Measurements from ENCODE around the gene LRRC8C.
A peak's percentile ranks its signal among the peaks of the same experiment; 100 is the strongest.
"Not testable (repeated sequence)": the region's sequence is repeated elsewhere in the genome, so short reads cannot be mapped to it uniquely, and the experiment has no call there.

LRRC8C gene

DNA sequence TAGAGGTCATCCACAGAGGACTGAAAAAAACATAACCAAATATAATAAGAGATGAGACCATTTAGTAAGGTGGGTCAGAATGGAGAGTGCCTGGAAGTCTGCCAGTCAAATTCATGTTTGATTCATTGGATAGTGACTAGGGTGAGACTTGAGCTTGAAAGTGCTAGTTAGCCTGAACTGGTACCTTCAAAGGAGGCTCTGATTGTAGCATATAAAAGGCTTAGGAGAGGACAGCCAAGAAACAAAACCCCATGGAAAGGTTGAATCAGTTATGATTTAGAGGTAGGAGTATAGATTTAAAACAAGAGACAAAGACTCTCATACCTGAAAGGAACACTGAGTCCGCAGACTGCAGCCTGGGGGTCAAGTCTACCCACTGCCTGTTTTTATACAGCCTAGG lies 44.4 kb upstream of the LRRC8C start:
- H3K23ac ChIP-seq (ENCODE audit: low read length), result no peak overlapping the region
- H3K4me1 ChIP-seq (ENCODE audit: control insufficient read depth in 1 of 2, insufficient read depth in 2 of 2, low read length in 2 of 2), result peaks cover 6 to 10% of the 10 kb centered on the region in 2 experiments
- no peak overlapping the region for H2BK120ac ChIP-seq (ENCODE audit: insufficient read depth, low read length, poor library complexity)
- H3K4me3 ChIP-seq (ENCODE audit: low read depth, low read length), result no peak overlapping the region
- no peak overlapping the region for H3K18ac ChIP-seq (ENCODE audit: low read length)
- no peaks in the 10 kb centered on the region for H3K27me3 ChIP-seq (ENCODE audit: insufficient read depth, low read length)
- no peak overlapping the region for H4K91ac ChIP-seq (ENCODE audit: low read depth, low read length)
- no peak overlapping the region for H4K8ac ChIP-seq (ENCODE audit: low read depth, low read length)
- no peak overlapping the region for H2AK5ac ChIP-seq (ENCODE audit: low read length)
- no peaks in the 10 kb centered on the region for H3K79me1 ChIP-seq (ENCODE audit: low read length)
- no CpG with 5 or more reads among the region's 1 CpG for WGBS (ENCODE audit: extremely low coverage, insufficient coverage, insufficient read length)
- H3K9me3 ChIP-seq (ENCODE audit: insufficient read depth, low read depth, low read length), result no peaks in the 10 kb centered on the region
- no peak for DNase-seq
- no peak overlapping the region for H3K27ac ChIP-seq (ENCODE audit: low read depth, low read length)
- no peak overlapping the region for H3K14ac ChIP-seq (ENCODE audit: low read length)
- H3K9ac ChIP-seq (ENCODE audit: low read length), result no peak overlapping the region
- H2BK12ac ChIP-seq (ENCODE audit: low read length), result no peak overlapping the region
- no peaks in the 10 kb centered on the region for H3K36me3 ChIP-seq (ENCODE audit: control insufficient read depth in 1 of 2, insufficient read depth in 2 of 2, low read length in 2 of 2)
- no peak overlapping the region for H3K4me2 ChIP-seq (ENCODE audit: low read length)
- no peak overlapping the region for H3K4ac ChIP-seq (ENCODE audit: low read depth, low read length)
- H3K79me2 ChIP-seq (ENCODE audit: control insufficient read depth, insufficient read depth, low read length, poor library complexity), result no peaks in the 10 kb centered on the region
- H2BK5ac ChIP-seq (ENCODE audit: low read depth, low read length, poor library complexity), result no peak overlapping the region
- no peak overlapping the region for H2AFZ ChIP-seq (ENCODE audit: insufficient read depth, low read length, poor library complexity)
- no peak overlapping the region for H4K12ac ChIP-seq (ENCODE audit: low read depth, low read length)

DNA sequence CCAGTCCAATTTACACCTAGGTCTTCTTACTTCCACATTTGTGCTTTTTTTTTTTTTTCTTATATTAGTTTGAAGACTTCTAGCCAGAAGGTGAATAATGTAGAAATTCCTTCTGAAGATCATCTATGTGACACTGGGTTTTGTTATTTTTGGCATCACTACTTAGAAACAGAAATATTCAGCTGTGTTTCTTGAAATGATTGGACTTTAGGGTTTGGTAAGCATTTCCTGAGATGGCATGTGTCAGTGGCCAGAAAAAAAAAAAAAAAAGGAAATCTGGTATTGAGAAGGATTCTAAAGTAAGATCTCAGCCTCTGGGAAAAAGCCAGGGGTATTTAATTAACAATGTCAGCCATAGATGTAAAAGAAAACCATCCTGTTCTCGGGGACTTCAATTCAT lies 43.4 kb upstream of the LRRC8C start:
- WGBS (ENCODE audit: extremely low coverage, insufficient coverage, insufficient read length), result no CpG with 5 or more reads among the region's 1 CpG
- Histone ChIP-seq H3K36me3 (ENCODE audit: control insufficient read depth in 1 of 2, insufficient read depth in 2 of 2, low read length in 2 of 2) (no peaks in the 10 kb centered on the region), H3K4me2 (ENCODE audit: low read length) (no peak overlapping the region), H3K4me1 (ENCODE audit: control insufficient read depth in 1 of 2, insufficient read depth in 2 of 2, low read length in 2 of 2) (peaks cover 6 to 10% of the 10 kb centered on the region in 2 experiments), H3K4ac (ENCODE audit: low read depth, low read length) (no peak overlapping the region), H4K91ac (ENCODE audit: low read depth, low read length) (no peak overlapping the region), H3K23ac (ENCODE audit: low read length) (no peak overlapping the region), H3K18ac (ENCODE audit: low read length) (no peak overlapping the region), H3K27me3 (ENCODE audit: insufficient read depth, low read length) (no peaks in the 10 kb centered on the region), H2AK5ac (ENCODE audit: low read length) (no peak overlapping the region), H2BK12ac (ENCODE audit: low read length) (no peak overlapping the region), H2AFZ (ENCODE audit: insufficient read depth, low read length, poor library complexity) (no peak overlapping the region), H3K9ac (ENCODE audit: low read length) (no peak overlapping the region), H2BK5ac (ENCODE audit: low read depth, low read length, poor library complexity) (no peak overlapping the region), H3K4me3 (ENCODE audit: low read depth, low read length) (no peak overlapping the region), H4K8ac (ENCODE audit: low read depth, low read length) (no peak overlapping the region), H3K79me2 (ENCODE audit: control insufficient read depth, insufficient read depth, low read length, poor library complexity) (no peaks in the 10 kb centered on the region), H2BK120ac (ENCODE audit: insufficient read depth, low read length, poor library complexity) (no peak overlapping the region), H3K79me1 (ENCODE audit: low read length) (no peaks in the 10 kb centered on the region), H4K12ac (ENCODE audit: low read depth, low read length) (no peak overlapping the region), H3K27ac (ENCODE audit: low read depth, low read length) (no peak overlapping the region), H3K9me3 (ENCODE audit: insufficient read depth, low read depth, low read length) (no peaks in the 10 kb centered on the region), H3K14ac (ENCODE audit: low read length) (no peak overlapping the region)
- peak in 1 of 2 donors; percentile 81 for DNase-seq

DNA sequence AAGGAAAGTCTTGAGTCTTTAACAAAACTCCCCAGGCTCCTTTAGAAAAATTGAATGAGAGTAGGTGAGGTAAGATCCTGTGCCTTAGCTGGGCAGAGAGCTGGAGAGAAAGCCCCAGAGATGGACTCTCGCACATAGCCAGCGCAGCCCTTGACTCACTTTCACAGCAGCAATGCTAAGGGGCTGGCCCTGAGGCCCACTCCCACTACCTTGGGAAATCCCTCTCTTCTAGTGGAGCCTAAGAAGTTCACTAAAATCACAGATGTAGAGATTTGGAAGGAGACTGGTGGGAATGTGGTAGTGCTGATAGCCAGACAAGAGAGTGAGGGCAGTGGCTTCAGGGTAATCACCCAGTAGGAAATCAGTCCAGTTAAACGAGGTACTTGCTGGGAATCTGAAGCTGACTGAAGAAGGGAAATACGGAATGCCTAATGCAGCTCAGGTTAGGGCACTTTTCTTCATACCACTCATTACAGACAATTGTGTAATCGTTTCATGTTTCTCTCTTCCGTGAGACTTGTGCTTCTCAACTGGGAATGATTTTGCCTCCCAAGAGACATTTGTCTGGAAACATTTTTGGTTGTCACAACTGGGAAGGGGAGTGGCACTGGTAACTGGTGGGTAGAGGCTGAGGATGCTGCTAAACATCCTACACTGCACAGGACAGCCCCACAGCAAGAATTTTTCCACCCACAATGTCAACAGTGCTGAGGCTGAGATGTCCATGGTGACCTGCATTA lies 42.4 kb upstream of the LRRC8C start:
- WGBS (ENCODE audit: extremely low coverage, insufficient coverage, insufficient read length), result no CpG with 5 or more reads among the region's 6 CpGs

DNA sequence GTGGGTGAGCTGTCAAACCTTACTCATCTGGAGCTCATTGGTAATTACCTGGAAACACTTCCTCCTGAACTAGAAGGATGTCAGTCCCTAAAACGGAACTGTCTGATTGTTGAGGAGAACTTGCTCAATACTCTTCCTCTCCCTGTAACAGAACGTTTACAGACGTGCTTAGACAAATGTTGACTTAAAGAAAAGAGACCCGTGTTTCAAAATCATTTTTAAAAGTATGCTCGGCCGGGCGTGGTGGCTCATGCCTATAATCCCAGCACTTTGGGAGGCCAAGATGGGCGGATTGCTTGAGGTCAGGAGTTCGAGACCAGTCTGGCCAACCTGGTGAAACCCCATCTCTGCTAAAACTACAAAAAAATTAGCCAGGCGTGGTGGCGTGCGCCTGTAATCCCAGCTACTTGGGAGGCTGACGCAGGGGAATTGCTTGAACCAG lies 40.0 kb upstream of the LRRC8C start:
- WGBS (ENCODE audit: extremely low coverage, insufficient coverage, insufficient read length), result no CpG with 5 or more reads among the region's 13 CpGs
- not testable (repeated sequence) for H2BK120ac ChIP-seq (ENCODE audit: insufficient read depth, low read length, poor library complexity)

More for the DNA sequence above, 42.4 kb upstream of the LRRC8C start:
- Histone ChIP-seq H4K91ac (ENCODE audit: low read depth, low read length) (no peak overlapping the region), H4K8ac (ENCODE audit: low read depth, low read length) (no peak overlapping the region), H3K14ac (ENCODE audit: low read length) (no peak overlapping the region), H2AFZ (ENCODE audit: insufficient read depth, low read length, poor library complexity) (no peak overlapping the region), H3K9me3 (ENCODE audit: insufficient read depth, low read depth, low read length) (no peaks in the 10 kb centered on the region), H3K23ac (ENCODE audit: low read length) (no peak overlapping the region), H3K9ac (ENCODE audit: low read length) (no peak overlapping the region), H3K27me3 (ENCODE audit: insufficient read depth, low read length) (no peaks in the 10 kb centered on the region), H4K12ac (ENCODE audit: low read depth, low read length) (no peak overlapping the region), H3K4me2 (ENCODE audit: low read length) (peak overlapping the region; percentile 16), H3K36me3 (ENCODE audit: control insufficient read depth in 1 of 2, insufficient read depth in 2 of 2, low read length in 2 of 2) (no peaks in the 10 kb centered on the region), H3K4me3 (ENCODE audit: low read depth, low read length) (no peak overlapping the region), H2AK5ac (ENCODE audit: low read length) (no peak overlapping the region), H2BK120ac (ENCODE audit: insufficient read depth, low read length, poor library complexity) (no peak overlapping the region), H3K27ac (ENCODE audit: low read depth, low read length) (no peak overlapping the region), H2BK5ac (ENCODE audit: low read depth, low read length, poor library complexity) (no peak overlapping the region), H3K4me1 (ENCODE audit: control insufficient read depth in 1 of 2, insufficient read depth in 2 of 2, low read length in 2 of 2) (peaks cover 6 to 10% of the 10 kb centered on the region in 2 experiments), H3K79me2 (ENCODE audit: control insufficient read depth, insufficient read depth, low read length, poor library complexity) (no peaks in the 10 kb centered on the region), H3K4ac (ENCODE audit: low read depth, low read length) (no peak overlapping the region), H3K18ac (ENCODE audit: low read length) (no peak overlapping the region), H3K79me1 (ENCODE audit: low read length) (no peaks in the 10 kb centered on the region), H2BK12ac (ENCODE audit: low read length) (no peak overlapping the region)
- DNase-seq, result peak; percentile 96 to 97

More for the DNA sequence above, 40.0 kb upstream of the LRRC8C start:
- not testable (repeated sequence) for H4K8ac ChIP-seq (ENCODE audit: low read depth, low read length); H4K91ac ChIP-seq (ENCODE audit: low read depth, low read length); H3K79me2 ChIP-seq (ENCODE audit: control insufficient read depth, insufficient read depth, low read length, poor library complexity); H2AFZ ChIP-seq (ENCODE audit: insufficient read depth, low read length, poor library complexity); H2BK5ac ChIP-seq (ENCODE audit: low read depth, low read length, poor library complexity); H3K27me3 ChIP-seq (ENCODE audit: insufficient read depth, low read length); H2BK12ac ChIP-seq (ENCODE audit: low read length); H3K18ac ChIP-seq (ENCODE audit: low read length); H3K4me3 ChIP-seq (ENCODE audit: low read depth, low read length); H3K27ac ChIP-seq (ENCODE audit: low read depth, low read length); H3K4ac ChIP-seq (ENCODE audit: low read depth, low read length); H3K4me2 ChIP-seq (ENCODE audit: low read length); H3K4me1 ChIP-seq (ENCODE audit: control insufficient read depth in 1 of 2, insufficient read depth in 2 of 2, low read length in 2 of 2); H3K36me3 ChIP-seq (ENCODE audit: control insufficient read depth in 1 of 2, insufficient read depth in 2 of 2, low read length in 2 of 2); H2AK5ac ChIP-seq (ENCODE audit: low read length); H4K12ac ChIP-seq (ENCODE audit: low read depth, low read length); H3K79me1 ChIP-seq (ENCODE audit: low read length); H3K23ac ChIP-seq (ENCODE audit: low read length); H3K9ac ChIP-seq (ENCODE audit: low read length); H3K14ac ChIP-seq (ENCODE audit: low read length); H3K9me3 ChIP-seq (ENCODE audit: insufficient read depth, low read depth, low read length)
- DNase-seq, result peak in 1 of 2 donors; percentile 29
